Liver (tissue), 9 donors: Measurements from ENCODE around the gene PODN. TPM values are rescaled to one million over a fixed set of nuclear protein-coding genes. Genes with fewer than 3 reads are reported as not detected.

ENCODE experiments used
- DNase-seq: peaks from one replicate; pipeline ENCODE4 v3.0.0-alpha.2; 2017; ENCODE audit warnings: low spot score
- H3K27ac ChIP-seq, 2 donors: one replicate each; pipeline ENCODE4 v1.7.0; 2013; ENCODE audit warnings: inconsistent platforms in 2 of 2, low read length in 2 of 2, control low read depth in 1 of 2, low read depth in 1 of 2, mild to moderate bottlenecking in 1 of 2
- H3K27me3 ChIP-seq, 4 donors: one replicate each; pipeline versions ENCODE4 v1.6.1 to v1.7.0; 2013; ENCODE audit warnings: low read length in 3 of 4, inconsistent platforms in 1 of 4, mild to moderate bottlenecking in 1 of 4, moderate library complexity in 1 of 4; ENCODE audit not compliant: control insufficient read depth in 4 of 4, insufficient read depth in 4 of 4
- H3K36me3 ChIP-seq, 4 donors: one replicate each; pipeline versions ENCODE4 v1.6.1 to v1.7.0; 2013; ENCODE audit warnings: low read length in 3 of 4, mild to moderate bottlenecking in 3 of 4, low read depth in 1 of 4, moderate library complexity in 1 of 4; ENCODE audit not compliant: control insufficient read depth in 4 of 4, insufficient read depth in 3 of 4
- H3K4me1 ChIP-seq, 4 donors: one replicate each; pipeline versions ENCODE4 v1.6.1 to v1.7.0; 2013; ENCODE audit warnings: low read length in 3 of 4, mild to moderate bottlenecking in 3 of 4, moderate library complexity in 1 of 4; ENCODE audit not compliant: control insufficient read depth in 4 of 4, insufficient read depth in 4 of 4
- H3K4me3 ChIP-seq, 3 donors: one replicate each; pipeline versions ENCODE4 v1.6.1 to v1.7.0; 2013; ENCODE audit warnings: low read length in 3 of 3, control low read depth in 1 of 3, low read depth in 1 of 3, mild to moderate bottlenecking in 1 of 3
- H3K9ac ChIP-seq, 2 donors: one replicate each; pipeline ENCODE4 v1.7.0; 2013; ENCODE audit warnings: low read length in 2 of 2, mild to moderate bottlenecking in 2 of 2, moderate library complexity in 2 of 2, control low read depth in 1 of 2, low read depth in 1 of 2
- H3K9me3 ChIP-seq, 4 donors: one replicate each; pipeline versions ENCODE4 v1.6.1 to v1.7.0; 2013; ENCODE audit warnings: low read length in 3 of 4; ENCODE audit not compliant: control insufficient read depth in 4 of 4
- ATF3 ChIP-seq: IDR thresholded peaks from 2 replicates; pipeline ENCODE4 v1.6.1; 2016; ENCODE audit warnings: antibody characterized with exemption
- CTCF ChIP-seq: fragments of 150-350 bp; IDR thresholded peaks from 2 replicates; pipeline ENCODE4 v1.5.1; 2017; ENCODE audit warnings: improper control_type of control experiment, low read depth, low read length; ENCODE audit not compliant: missing input control
- EGR1 ChIP-seq, 2 donors: IDR thresholded peaks; 2 replicates each; pipeline ENCODE4 v1.6.1; 2016 to 2018; ENCODE audit warnings: antibody characterized with exemption in 2 of 2, low read depth in 2 of 2
- FOXA1 ChIP-seq: IDR thresholded peaks from 2 replicates; pipeline ENCODE4 v1.6.1; 2016; ENCODE audit warnings: antibody characterized with exemption
- FOXA2 ChIP-seq: IDR thresholded peaks from 2 replicates; pipeline ENCODE4 v1.6.1; 2016; ENCODE audit warnings: antibody characterized with exemption
- GABPA ChIP-seq, 2 donors: IDR thresholded peaks in 1 of 2; conservative IDR thresholded peaks in 1 of 2; 2 replicates each; pipeline ENCODE4 v1.6.1; 2016; ENCODE audit warnings: antibody characterized with exemption in 2 of 2, mild to moderate bottlenecking in 1 of 2, moderate library complexity in 1 of 2
- HNF4A ChIP-seq, 2 donors: conservative IDR thresholded peaks; 2 replicates each; pipeline ENCODE4 v1.6.1; 2016; ENCODE audit warnings: antibody characterized with exemption in 2 of 2, mild to moderate bottlenecking in 2 of 2
- HNF4G ChIP-seq: IDR thresholded peaks from 2 replicates; pipeline ENCODE4 v1.6.1; 2016; ENCODE audit warnings: antibody characterized with exemption
- JUND ChIP-seq, 2 donors: IDR thresholded peaks; 2 replicates each; pipeline ENCODE4 v1.6.1; 2016; ENCODE audit warnings: antibody characterized with exemption in 2 of 2
- MAX ChIP-seq: IDR thresholded peaks from 2 replicates; pipeline ENCODE4 v1.6.1; 2016; ENCODE audit warnings: antibody characterized with exemption
- NR2F2 ChIP-seq: IDR thresholded peaks from 2 replicates; pipeline ENCODE4 v1.6.1; 2016; ENCODE audit warnings: antibody characterized with exemption
- RAD21 ChIP-seq, 2 donors: IDR thresholded peaks; 2 replicates each; pipeline ENCODE4 v1.6.1; 2016; ENCODE audit warnings: antibody characterized with exemption in 2 of 2, mild to moderate bottlenecking in 2 of 2
- REST ChIP-seq: IDR thresholded peaks from 2 replicates; pipeline ENCODE4 v1.6.1; 2016; ENCODE audit warnings: antibody characterized with exemption, mild to moderate bottlenecking
- RXRA ChIP-seq, 2 donors: IDR thresholded peaks; 2 replicates each; pipeline ENCODE4 v1.6.1; 2017 to 2018; ENCODE audit warnings: antibody characterized with exemption in 2 of 2, mild to moderate bottlenecking in 1 of 2
- SP1 ChIP-seq: IDR thresholded peaks from 2 replicates; pipeline ENCODE4 v1.6.1; 2018; ENCODE audit warnings: antibody characterized with exemption, mild to moderate bottlenecking
- TAF1 ChIP-seq: conservative IDR thresholded peaks from 2 replicates; pipeline ENCODE4 v1.6.1; 2016; ENCODE audit warnings: antibody characterized with exemption, mild to moderate bottlenecking
- YY1 ChIP-seq: IDR thresholded peaks from 2 replicates; pipeline ENCODE4 v1.6.1; 2016; ENCODE audit warnings: antibody characterized with exemption, mild to moderate bottlenecking
- ZBTB33 ChIP-seq: IDR thresholded peaks from 2 replicates; pipeline ENCODE4 v1.6.1; 2016; ENCODE audit warnings: antibody characterized with exemption
- WGBS: extraction: QIAGEN DNeasy Blood & Tissue Kit; methylation state at CpG from one replicate; pipeline ENCODE4 v1.1.7; 2013; 5-methylcytosine and 5-hydroxymethylcytosine counted together
- polyA plus RNA-seq, 2 donors: library from polyadenylated mRNA; stranded (reverse) in 1 of 2; unstranded in 1 of 2; fragments of 200-250 nt in 1 of 2; fragments of >200 nt in 1 of 2; fragmentation: Nextera tagmentation in 1 of 2; extraction: Ambion mirVana in 1 of 2; gene quantifications; one replicate each; pipeline versions ENCODE4 v1.2.1 to v1.2.3, GENCODE V29; 2013 to 2015
- total RNA-seq, 2 donors: library from RNA; depleted of rRNA; stranded (reverse); fragments of >200 nt; gene quantifications; one replicate each; pipeline ENCODE4 v1.2.3, GENCODE V29; 2014
- donor health status: healthy.
- donor health status: healthy.
- donor health status: healthy.
- donor health status: healthy.
- donor health status: healthy.

The PODN gene
- total and polyA plus RNA-seq, 4 donors: 1.9 to 10.8 (median 6.3) TPM

DNA sequence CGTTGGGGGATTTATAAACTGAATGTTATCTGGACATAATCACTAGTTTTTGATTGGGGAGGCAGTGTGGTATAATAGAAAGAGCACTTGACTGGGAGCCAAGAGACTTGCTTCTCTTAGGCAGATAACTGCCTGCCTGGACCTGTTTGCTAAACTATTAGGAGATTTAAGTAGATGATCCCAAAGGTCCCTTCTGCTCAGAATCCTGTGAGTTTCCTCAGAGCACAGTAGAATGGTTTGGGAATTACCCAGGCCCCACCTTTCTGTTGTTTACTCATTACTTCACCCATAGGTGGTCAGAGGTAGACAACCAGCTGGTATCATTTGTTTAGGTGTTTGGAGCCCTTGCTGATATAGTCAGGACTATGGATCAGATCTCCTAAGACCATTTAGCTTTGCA, 10.3 kb upstream of the PODN start:
- H3K27me3 ChIP-seq: no peaks in the 10 kb centered on the region
- H3K9ac ChIP-seq: no peak overlapping the region
- H3K36me3 ChIP-seq: peaks cover 5 to 52% (median 41%) of the 10 kb centered on the region in 4 donors
- H3K4me1 ChIP-seq: peaks cover 0 to 2% (median under 1%) of the 10 kb centered on the region in 4 donors
- no peak for DNase-seq
- no peaks in the 10 kb centered on the region for H3K9me3 ChIP-seq
- 46% methylated on average over 1 of the region's 1 CpG for WGBS
- no peak for TF ChIP-seq MAX
- TF ChIP-seq HNF4G: no peak
- TF ChIP-seq EGR1 (IDR thresholded peaks at IDR 0.05; ENCODE audit: low read depth in 2 of 2): no peak
- no peak for TF ChIP-seq NR2F2
- no peak for TF ChIP-seq REST
- TF ChIP-seq ZBTB33: no peak
- TF ChIP-seq RAD21 (IDR thresholded peaks at IDR 0.05): no peak
- TF ChIP-seq HNF4A (conservative IDR thresholded peaks at IDR 0.05): no peak
- no peak for TF ChIP-seq JUND (IDR thresholded peaks at IDR 0.05)
- TF ChIP-seq CTCF: no peak
- TF ChIP-seq FOXA1: no peak
- no peak for TF ChIP-seq TAF1
- no peak for TF ChIP-seq SP1
- TF ChIP-seq YY1: no peak
- no peak for TF ChIP-seq GABPA (IDR thresholded peaks at IDR 0.05 in 1 of 2, conservative IDR thresholded peaks at IDR 0.05 in 1 of 2)
- TF ChIP-seq ATF3: no peak
- TF ChIP-seq FOXA2: no peak
- no peak for TF ChIP-seq RXRA (IDR thresholded peaks at IDR 0.05)
- H3K4me3 ChIP-seq: no peak overlapping the region
- H3K27ac ChIP-seq: no peak overlapping the region
